ENCODE results near the gene CEP170B. TPM values are rescaled to one million over a fixed set of nuclear protein-coding genes. Genes with fewer than 3 reads are reported as not detected.

Gene CEP170B
- total and polyA plus RNA-seq, 2 of the 8 experiments (the other 6 are each of a cell fraction or from before 2014, with no cell fraction given): 9.1 to 33.8 TPM

GRCh38 chr14:104876251-104876699, 11.2 kb downstream of the CEP170B start:
- Histone ChIP-seq H2BK15ac (ENCODE audit: low read length) (peak overlapping the region; percentile 92; the same call in 1 of the 2 replicates), H3K56ac (replicated peaks; ENCODE audit: insufficient read length, low read depth, low read length) (no peak overlapping the region), H3K27ac (ENCODE audit: low read depth, low read length) (no peak overlapping the region), H3K18ac (ENCODE audit: extremely low read depth, low read length) (peak overlapping the region; percentile 19), H2AFZ (ENCODE audit: low read length) (no peak overlapping the region), H3K27me3 (replicated peaks in 1 of 4; ENCODE audit: control insufficient read depth in 3 of 4, extremely low read depth in 1 of 4, insufficient read depth in 3 of 4, low read length in 3 of 4) (no peaks in the 10 kb centered on the region), H2AK5ac (ENCODE audit: low read depth, low read length) (peak overlapping the region; percentile 70; the same call in 1 of the 2 replicates), H3K4ac (replicated peaks; ENCODE audit: insufficient read length, low read depth, low read length) (peak overlapping the region; percentile 32), H4K20me1 (replicated peaks in 1 of 2; ENCODE audit: control insufficient read depth in 1 of 2, insufficient read depth in 2 of 2, low read length in 2 of 2) (peaks cover 16 to 35% of the 10 kb centered on the region in 2 experiments), H2BK20ac (ENCODE audit: low read length) (0 out of 2 replicates have a peak overlapping the region, but pooled peaks have one; percentile 90), H3K4me3 (ENCODE audit: extremely low read depth in 1 of 4, insufficient read depth in 2 of 4, low read depth in 3 of 4, low read length in 4 of 4) (no peak overlapping the region), H4K5ac (ENCODE audit: insufficient read length, low read depth, low read length) (no peak overlapping the region), H3K14ac (ENCODE audit: insufficient read length) (no peak overlapping the region), H3K79me2 (ENCODE audit: control insufficient read depth in 1 of 2, insufficient read depth in 2 of 2, low read length in 2 of 2) (peaks cover 0 to 9% of the 10 kb centered on the region in 2 experiments; a peak in 1 of 4 replicates), H3K79me1 (ENCODE audit: low read depth, low read length) (peaks cover 16% of the 10 kb centered on the region), H2BK12ac (ENCODE audit: low read depth, low read length) (peak overlapping the region; percentile 95; the same call in 1 of the 2 replicates), H2BK5ac (ENCODE audit: low read depth, low read length) (peak overlapping the region; percentile 73), H2BK120ac (replicated peaks; ENCODE audit: low read depth, low read length) (no peak overlapping the region), H3K4me2 (ENCODE audit: insufficient read depth in 1 of 2, low read depth in 2 of 2, low read length in 2 of 2) (no peak overlapping the region), H3K4me1 (replicated peaks in 1 of 4; ENCODE audit: control insufficient read depth in 3 of 4, insufficient read depth in 4 of 4, low read length in 3 of 4) (peaks cover 0 to 25% (median 17%) of the 10 kb centered on the region in 4 experiments; a peak in 6 of 7 replicates), H4K8ac (ENCODE audit: extremely low read depth, insufficient read depth, low read length) (no peak overlapping the region; the same call in none of the 2 replicates), H3K23me2 (ENCODE audit: low read depth, low read length) (peaks cover 6% of the 10 kb centered on the region; the same call in 1 of the 2 replicates), H3K9ac (replicated peaks in 1 of 4; ENCODE audit: extremely low read depth in 1 of 4, low read depth in 3 of 4, low read length in 3 of 4) (no peak overlapping the region), H3K36me3 (ENCODE audit: control insufficient read depth in 2 of 4, insufficient read depth in 4 of 4, low read length in 3 of 4) (peaks cover 0 to 6% (median 4%) of the 10 kb centered on the region in 4 experiments; a peak in 4 of 8 replicates), H3K23ac (ENCODE audit: insufficient read length) (no peak overlapping the region), H4K91ac (replicated peaks; ENCODE audit: insufficient read length, low read length) (no peak overlapping the region), H3K9me3 (ENCODE audit: insufficient read depth in 2 of 2, low read depth in 1 of 2, low read length in 1 of 2) (no peaks in the 10 kb centered on the region)
- peak; percentile 76 for FAIRE-seq
- CTCF ChIA-PET (ENCODE audit: partially characterized antibody): interaction anchor here (0.7 to 1.5 kb wide), 8 partner anchors 9 to 107 kb away, joined by 3 to 4 read pairs (median 3); no protein-coding TSS in a partner anchor
- DNase-seq (ENCODE audit: low read depth in 1 of 2, low spot score in 2 of 2): peak; percentile 31 to 92
- WGBS, 2 experiments (ENCODE audit: extremely low coverage in 1 of 2, insufficient coverage in 1 of 2, insufficient read length in 1 of 2, insufficient replicate concordance in 2 of 2, low coverage in 1 of 2, low lambda C conversion rate in 2 of 2, missing lambda C conversion rate in 1 of 2): 81% methylated on average over 7 of the region's 8 CpGs; no CpG with 5 or more reads in 1 of the 2 experiments
- POLR2A ChIA-PET (ENCODE audit: partially characterized antibody): interaction anchor here (0.9 to 1.3 kb wide), 8 partner anchors 10 to 55 kb away, joined by 3 to 7 read pairs (median 4); partner anchors contain the start of gene CEP170B
- no peak for TF ChIP-seq ATF3 (IDR thresholded peaks at IDR 0.05; ENCODE audit: insufficient read depth, low read depth, low read length)
- no peak for TF ChIP-seq NANOG (IDR thresholded peaks at IDR 0.05; ENCODE audit: insufficient read depth, low read depth, low read length, poor library complexity, severe bottlenecking)

Measured in H1 (cell line).